H54 (cell line): ENCODE measurements around the gene RBM26.

ENCODE experiments used
- DNase-seq: peaks from one replicate; pipeline ENCODE4 v3.0.0; 2011; ENCODE audit warnings: low spot score, mixed read lengths; ENCODE audit not compliant: insufficient read length
- FAIRE-seq: peaks from 3 replicates; lab custom pipeline; 2011; peaks lifted over from hg19 to GRCh38; lab: Jason Lieb, UNC
- POLR2A ChIP-seq: IDR thresholded peaks from 2 replicates; pipeline ENCODE4 v1.6.1; 2011; ENCODE audit warnings: low read depth, mild to moderate bottlenecking, low read length

RBM26 gene

GRCh38 chr13:79386125-79386826 is 19.8 kb downstream of the RBM26 start:
- FAIRE-seq (peak; percentile 36), DNase-seq (no peak)

GRCh38 chr13:79385694-79386093 is 20.4 kb downstream of the RBM26 start:
- no peak for TF ChIP-seq POLR2A
- FAIRE-seq (peak; percentile 60), DNase-seq (no peak)

More at GRCh38 chr13:79386125-79386826, 19.8 kb downstream of the RBM26 start:
- TF ChIP-seq POLR2A: no peak

GRCh38 chr13:79384022-79384610 is 21.9 kb downstream of the RBM26 start:
- no peak for DNase-seq
- no peak for TF ChIP-seq POLR2A
- FAIRE-seq: no peak

GRCh38 chr13:79382545-79383275 is 23.3 kb downstream of the RBM26 start:
- DNase-seq: no peak
- TF ChIP-seq POLR2A: no peak
- peak; percentile 58 for FAIRE-seq

GRCh38 chr13:79380997-79381396 is 25.1 kb downstream of the RBM26 start:
- FAIRE-seq (no peak), DNase-seq (no peak)
- no peak for TF ChIP-seq POLR2A

DNA sequence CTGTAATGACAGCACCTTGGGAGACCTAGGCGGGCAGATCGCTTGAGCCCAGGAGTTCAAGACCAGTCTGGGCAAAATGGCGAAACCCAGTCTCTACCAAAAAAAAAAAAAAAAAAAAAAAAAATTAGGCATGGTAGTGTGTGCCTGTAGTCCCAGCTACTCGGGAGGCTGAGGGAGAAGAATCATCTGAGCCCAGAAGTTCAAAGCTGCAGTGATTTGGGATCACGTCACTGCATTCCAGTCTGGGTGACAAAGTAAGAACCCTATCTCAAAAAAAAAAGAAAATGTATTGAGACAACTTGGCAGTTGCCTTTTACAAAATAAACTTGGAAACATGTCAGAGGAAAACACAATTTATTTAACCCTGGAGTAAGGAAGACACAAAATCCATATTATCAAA is 26.8 kb downstream of the RBM26 start:
- no peak for TF ChIP-seq POLR2A
- no peak for FAIRE-seq
- DNase-seq: no peak

- DNase-seq (no peak), FAIRE-seq (no peak)
- TF ChIP-seq POLR2A: no peak
Observed at GRCh38 chr13:79376843-79377242, 29.2 kb downstream of the RBM26 start.

DNA sequence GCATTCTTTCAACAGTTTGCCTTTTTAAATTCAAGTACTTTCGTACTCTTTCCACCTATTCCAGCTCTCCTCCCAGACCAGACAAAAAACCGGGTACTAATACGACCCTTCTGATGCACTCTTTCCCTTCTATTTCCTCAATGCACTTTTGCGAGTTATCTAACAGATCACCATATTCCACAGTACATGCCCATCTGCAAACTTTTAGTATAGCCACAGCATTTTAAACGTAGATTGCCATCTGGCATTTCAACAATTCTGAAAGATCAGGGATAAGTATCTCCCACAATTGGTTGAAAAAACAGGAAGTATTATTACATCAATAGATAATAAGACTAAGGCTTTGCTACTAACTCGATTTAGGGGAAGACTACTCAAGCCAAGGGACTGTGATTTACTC is 31.5 kb downstream of the RBM26 start:
- TF ChIP-seq POLR2A: no peak
- FAIRE-seq (no peak), DNase-seq (no peak)

DNA sequence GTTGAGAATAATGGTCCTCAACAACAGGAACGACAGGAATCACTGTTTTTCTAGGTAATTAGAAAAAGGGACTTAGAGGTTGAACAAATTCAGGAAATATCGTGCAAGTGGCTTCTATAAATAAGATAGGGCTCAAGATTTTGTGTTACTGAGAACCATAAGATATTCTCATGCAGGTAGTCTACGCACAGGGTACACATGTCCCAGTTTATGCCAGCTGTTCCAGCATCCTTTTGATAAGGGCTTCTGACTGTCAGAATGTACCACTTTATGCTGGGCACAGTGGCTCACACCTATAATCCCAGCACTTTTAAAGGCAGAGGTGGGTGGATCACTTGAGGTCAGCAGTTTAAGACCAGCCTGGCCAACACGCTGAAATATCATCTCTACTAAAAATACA is 32.1 kb downstream of the RBM26 start:
- DNase-seq (no peak), FAIRE-seq (peak; percentile 82)
- TF ChIP-seq POLR2A: no peak

DNA sequence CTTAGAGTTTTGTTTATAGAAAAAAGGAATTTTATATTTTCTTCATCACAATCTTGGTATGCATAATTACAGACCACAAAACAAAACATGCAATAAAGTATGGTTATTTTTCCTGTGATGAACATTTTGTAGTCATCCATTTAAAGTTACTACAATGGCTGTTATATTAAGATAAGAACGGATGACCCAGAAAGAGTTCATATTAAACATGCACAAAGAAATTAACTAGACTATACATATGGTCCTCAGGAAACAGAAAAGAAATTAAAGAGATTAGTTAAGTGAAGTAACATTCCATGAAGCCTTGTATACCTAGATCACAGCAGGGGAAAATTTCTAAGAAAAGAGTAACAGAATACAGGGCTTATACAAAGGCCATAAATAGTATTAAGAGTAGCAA is 36.8 kb downstream of the RBM26 start:
- FAIRE-seq (no peak), DNase-seq (no peak)
- TF ChIP-seq POLR2A: no peak

GRCh38 chr13:79365981-79366380 is 40.1 kb downstream of the RBM26 start:
- DNase-seq (no peak), FAIRE-seq (peak; percentile 20)
- TF ChIP-seq POLR2A: no peak

DNA sequence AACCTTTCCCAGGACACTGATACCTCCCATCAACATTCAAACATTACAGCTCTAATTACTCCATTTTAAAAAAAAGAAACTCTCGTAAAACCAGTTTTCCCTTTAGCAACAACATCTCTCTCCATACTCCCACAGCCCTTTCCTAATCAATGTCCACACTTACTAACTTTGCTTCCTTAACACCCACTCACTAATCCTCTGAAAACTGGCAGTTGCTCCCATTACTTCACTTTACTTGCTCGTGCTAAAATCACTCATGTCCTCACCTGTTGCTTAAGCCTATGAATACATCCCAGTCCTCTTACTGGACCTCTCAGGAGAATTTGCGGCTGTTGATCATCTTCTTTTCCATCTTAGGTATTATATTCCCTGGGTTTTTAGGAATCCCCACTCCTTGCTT is 44.8 kb downstream of the RBM26 start:
- FAIRE-seq (no peak), DNase-seq (no peak)
- no peak for TF ChIP-seq POLR2A

DNA sequence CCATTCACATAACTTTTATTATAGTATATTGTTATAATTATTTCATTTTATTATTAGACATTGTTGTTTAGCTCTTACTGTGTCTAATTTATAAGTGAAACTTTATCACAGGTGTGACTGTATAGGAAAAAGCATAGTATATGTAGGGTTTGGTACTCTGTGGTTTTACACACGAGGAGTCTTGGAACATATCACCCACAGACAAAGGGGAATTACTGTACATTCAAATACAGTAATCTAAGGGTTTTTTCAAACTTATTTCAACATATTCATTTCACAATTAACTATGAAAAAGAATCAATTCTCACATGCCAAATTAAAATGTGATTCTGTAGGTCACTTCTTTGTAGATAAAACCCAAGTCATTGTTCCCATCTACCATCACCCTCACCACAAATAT is 46.0 kb downstream of the RBM26 start:
- FAIRE-seq (peak; percentile 81), DNase-seq (no peak)
- no peak for TF ChIP-seq POLR2A

DNA sequence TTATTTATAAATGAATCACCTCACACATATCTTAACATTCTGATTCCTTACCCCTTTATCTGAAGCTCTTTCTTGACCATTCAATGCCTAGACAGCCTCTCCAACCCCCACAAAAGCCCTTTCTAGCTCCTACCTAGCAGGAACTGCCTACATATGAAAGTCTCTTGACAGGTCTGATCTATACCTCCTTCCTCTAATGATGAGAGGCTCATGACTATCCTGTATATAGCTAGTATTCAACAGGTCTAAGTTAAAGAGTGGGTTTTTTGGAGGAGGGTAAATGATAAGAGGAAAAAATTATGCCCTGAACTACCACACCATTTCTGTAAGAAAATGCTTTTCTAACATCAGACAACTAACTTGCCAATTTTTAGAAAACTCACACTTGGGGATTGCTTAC is 47.0 kb downstream of the RBM26 start:
- no peak for TF ChIP-seq POLR2A
- FAIRE-seq (peak; percentile 55), DNase-seq (no peak)
